OCI-LY3 (cell line): ENCODE results near the gene KCNJ9.

Experiments
- CTCF ChIP-seq: fragments of 200-600, 300-600 bp; sonication (generic); IDR thresholded peaks from 2 replicates; pipeline ENCODE4 v1.5.1; 2014; ENCODE audit warnings: antibody characterized with exemption, low read length, low read depth
- EZH2phosphoT487 ChIP-seq: fragments of 200-600 bp; shearing (Covaris generic); IDR thresholded peaks from 2 replicates; pipeline ENCODE4 v1.6.1; 2018; ENCODE audit warnings: antibody characterized with exemption, mixed run types, low read depth

- TF ChIP-seq CTCF (peak; percentile 95), EZH2phosphoT487 (no peak)
These were observed 4.5 kb downstream of the KCNJ9 start for GRCh38 chr1:160085686-160086455.
